IMR-90 (cell line): ENCODE measurements around the gene CTDSPL. TPM values are rescaled to one million over a fixed set of nuclear protein-coding genes. Genes with fewer than 3 reads are reported as not detected.

Experiments used
- ATAC-seq: fragments of 200-7000 bp; cut with Tn5 transposase; 2 replicates; pipeline ENCODE4 v1.9.1; 2020; ENCODE audit warnings: low read depth, mild to moderate bottlenecking, moderate library complexity
- BruUV-seq: library from RNA; stranded (reverse); fragments of 400-500 nt; replicated peaks from 2 replicates; lab custom pipeline; 2021; lab: Mats Ljungman, UMichigan
- CTCF ChIA-PET: fragments of 300-600 bp; formaldehyde crosslinking; extraction: SDS; loops from one replicate; lab custom pipeline; 2021; ENCODE audit warnings: antibody characterized with exemption; lab: Yijun Ruan, JAX
- POLR2A ChIA-PET: fragments of 300-600 bp; sonication (Branson Sonifier 250); formaldehyde crosslinking; loops from one replicate; lab custom pipeline; 2022; ENCODE audit warnings: antibody characterized with exemption; ENCODE audit not compliant: unreplicated experiment; lab: Charles Lee
- DNase-seq: peaks from one replicate; pipeline ENCODE4 v3.0.0; 2013
- H2AFZ ChIP-seq: replicated peaks from 2 replicates; pipeline ENCODE3; 2013; ENCODE audit warnings: low read length, mild to moderate bottlenecking; ENCODE audit not compliant: poor library complexity
- H2AK5ac ChIP-seq: 2 replicates; pipeline ENCODE4 v1.6.1; 2013; ENCODE audit warnings: low read depth, low read length, inconsistent platforms
- H2AK9ac ChIP-seq: replicated peaks from 2 replicates; pipeline ENCODE3; 2013; ENCODE audit warnings: mild to moderate bottlenecking, low read depth, low read length, moderate library complexity; ENCODE audit not compliant: poor library complexity
- H2BK120ac ChIP-seq: 2 replicates; pipeline ENCODE4 v1.6.1; 2013; ENCODE audit warnings: low read depth, low read length, inconsistent platforms
- H2BK15ac ChIP-seq: 3 replicates; pipeline ENCODE4 v1.6.1; 2013; ENCODE audit warnings: low read depth, low read length, inconsistent platforms
- H2BK20ac ChIP-seq: 2 replicates; pipeline ENCODE4 v1.6.1; 2013; ENCODE audit warnings: low read depth, mild to moderate bottlenecking, inconsistent platforms, low read length, moderate library complexity
- H2BK5ac ChIP-seq: 2 replicates; pipeline ENCODE4 v1.6.1; 2013; ENCODE audit warnings: mild to moderate bottlenecking, low read depth, low read length, inconsistent platforms; ENCODE audit not compliant: poor library complexity, severe bottlenecking
- H3K14ac ChIP-seq: replicated peaks from 2 replicates; pipeline ENCODE4 v1.6.1; 2013; ENCODE audit warnings: low read depth, low read length, inconsistent platforms
- H3K18ac ChIP-seq: 2 replicates; pipeline ENCODE4 v1.6.1; 2013; ENCODE audit warnings: low read depth, low read length, control low read depth
- H3K23ac ChIP-seq: 2 replicates; pipeline ENCODE4 v1.6.1; 2013; ENCODE audit warnings: low read depth, low read length, inconsistent platforms
- H3K27ac ChIP-seq: 2 replicates; pipeline ENCODE4 v1.5.1; 2013; ENCODE audit warnings: mild to moderate bottlenecking, control low read depth, low read length; ENCODE audit not compliant: insufficient read depth
- H3K27me3 ChIP-seq: 2 replicates; pipeline ENCODE4 v1.6.1; 2013; ENCODE audit warnings: low read length; ENCODE audit not compliant: control insufficient read depth, insufficient read depth
- H3K36me3 ChIP-seq: 2 replicates; pipeline ENCODE4 v1.6.1; 2013; ENCODE audit warnings: low read length, mixed read lengths; ENCODE audit not compliant: control insufficient read depth, insufficient read depth
- H3K4ac ChIP-seq: 2 replicates; pipeline ENCODE4 v1.6.1; 2013; ENCODE audit warnings: low read depth, low read length, inconsistent platforms
- H3K4me1 ChIP-seq: 2 replicates; pipeline ENCODE4 v1.6.1; 2013; ENCODE audit warnings: low read length, mixed read lengths; ENCODE audit not compliant: control insufficient read depth, insufficient read depth
- H3K4me2 ChIP-seq: 2 replicates; pipeline ENCODE4 v1.6.1; 2013; ENCODE audit warnings: low read depth, mild to moderate bottlenecking, control low read depth, low read length, moderate library complexity
- H3K4me3 ChIP-seq: 2 replicates; pipeline ENCODE4 v1.5.1; 2013; ENCODE audit warnings: low read depth, mild to moderate bottlenecking, control low read depth, low read length, moderate library complexity; ENCODE audit not compliant: insufficient read depth
- H3K56ac ChIP-seq: 2 replicates; pipeline ENCODE4 v1.6.1; 2013; ENCODE audit warnings: low read length, inconsistent platforms; ENCODE audit not compliant: insufficient read depth; ENCODE audit errors: extremely low read depth
- H3K79me1 ChIP-seq, 2 experiments: 2 replicates each; pipeline ENCODE4 v1.6.1; 2013; ENCODE audit warnings: low read length in 2 of 2, inconsistent platforms in 1 of 2, low read depth in 1 of 2
- H3K9ac ChIP-seq: 2 replicates; pipeline ENCODE4 v1.6.1; 2013; ENCODE audit warnings: low read depth, low read length, control low read depth
- H3K9me1 ChIP-seq: 2 replicates; pipeline ENCODE4 v1.6.1; 2013; ENCODE audit warnings: low read length, inconsistent platforms; ENCODE audit not compliant: insufficient read depth
- H3K9me3 ChIP-seq: 2 replicates; pipeline ENCODE4 v1.6.1; 2013; ENCODE audit warnings: low read length; ENCODE audit not compliant: control insufficient read depth, insufficient read depth
- H4K20me1 ChIP-seq: 2 replicates; pipeline ENCODE4 v1.6.1; 2013; ENCODE audit warnings: low read length, inconsistent platforms; ENCODE audit not compliant: insufficient read depth
- H4K5ac ChIP-seq: 2 replicates; pipeline ENCODE4 v1.6.1; 2013; ENCODE audit warnings: mild to moderate bottlenecking, low read depth, low read length, control low read depth
- H4K8ac ChIP-seq, 2 experiments: 2 replicates each; pipeline ENCODE4 v1.6.1; 2013; ENCODE audit warnings: low read depth in 2 of 2, low read length in 2 of 2, control low read depth in 1 of 2, inconsistent platforms in 1 of 2
- H4K91ac ChIP-seq: 2 replicates; pipeline ENCODE4 v1.6.1; 2013; ENCODE audit warnings: low read depth, low read length, inconsistent platforms; ENCODE audit not compliant: insufficient read depth
- MAFK ChIP-seq: IDR thresholded peaks from 2 replicates; pipeline ENCODE4 v1.6.1; 2012; ENCODE audit warnings: low read depth, low read length, improper control_type of control experiment
- MAZ ChIP-seq: IDR thresholded peaks from 2 replicates; pipeline ENCODE4 v1.6.1; 2012; ENCODE audit warnings: low read depth, mild to moderate bottlenecking, low read length, improper control_type of control experiment, moderate library complexity, borderline replicate concordance
- MXI1 ChIP-seq: IDR thresholded peaks from 2 replicates; pipeline ENCODE4 v1.6.1; 2012; ENCODE audit warnings: low read depth, mild to moderate bottlenecking, low read length, moderate library complexity, borderline replicate concordance
- RCOR1 ChIP-seq: IDR thresholded peaks from 2 replicates; pipeline ENCODE4 v1.6.1; 2012; ENCODE audit warnings: mild to moderate bottlenecking, low read length, improper control_type of control experiment; ENCODE audit not compliant: insufficient replicate concordance
- SMC3 ChIP-seq: fragments of 150-350 bp; IDR thresholded peaks from 2 replicates; pipeline ENCODE4 v1.6.1; 2016; ENCODE audit warnings: low read depth, mild to moderate bottlenecking, antibody characterized with exemption, low read length, moderate library complexity
- WGBS, 2 experiments: methylation state at CpG; one replicate each; pipeline versions ENCODE4 v1.1.5 to v1.1.7; 2013; ENCODE audit warnings: missing lambda C conversion rate in 2 of 2; ENCODE audit not compliant: insufficient read length in 1 of 2; ENCODE audit errors: extremely low coverage in 2 of 2; 5-methylcytosine and 5-hydroxymethylcytosine counted together
- dilution Hi-C: fragments of 300-500 bp; cut with HindIII; formaldehyde crosslinking; loops from one replicate; pipeline ENCODE4 v1.14.3; 2018; ENCODE audit warnings: low sequenced_read_pairs; ENCODE audit not compliant: unreplicated experiment
- in situ Hi-C: fragments of 300-500 bp; cut with MboI; formaldehyde crosslinking; loops from 3 replicates; pipeline ENCODE4 v1.14.3; 2019; ENCODE audit warnings: low sequenced_read_pairs, inconsistent platforms, mixed read lengths
- intact Hi-C: fragments of 100-400 bp; cut with micrococcal nuclease; formaldehyde crosslinking; loops from 2 replicates; pipeline ENCODE4 v1.10.0; 2022
- polyA plus RNA-seq, 3 experiments: library from polyadenylated mRNA; depleted of rRNA; stranded (reverse); fragments of >200 nt; gene quantifications; 2 replicates each; pipeline ENCODE4 v1.2.3, GENCODE V29; 2012; ENCODE audit warnings: low replicate concordance in 1 of 3
- total RNA-seq: library from RNA; depleted of rRNA; stranded (reverse); fragments of >200 nt; gene quantifications from 2 replicates; pipeline ENCODE4 v1.2.3, GENCODE V29; 2012
- TF ChIP-seq, protein P1 (sequence below): conservative IDR thresholded peaks from 2 replicates; pipeline ENCODE4 v1.5.1; 2012; ENCODE audit warnings: mild to moderate bottlenecking, low read depth, low read length, improper control_type of control experiment

The CTDSPL gene
- total and polyA plus RNA-seq, 2 of the 4 experiments (the other 2 are of a cell fraction), result 24.5 to 29.0 TPM

DNA sequence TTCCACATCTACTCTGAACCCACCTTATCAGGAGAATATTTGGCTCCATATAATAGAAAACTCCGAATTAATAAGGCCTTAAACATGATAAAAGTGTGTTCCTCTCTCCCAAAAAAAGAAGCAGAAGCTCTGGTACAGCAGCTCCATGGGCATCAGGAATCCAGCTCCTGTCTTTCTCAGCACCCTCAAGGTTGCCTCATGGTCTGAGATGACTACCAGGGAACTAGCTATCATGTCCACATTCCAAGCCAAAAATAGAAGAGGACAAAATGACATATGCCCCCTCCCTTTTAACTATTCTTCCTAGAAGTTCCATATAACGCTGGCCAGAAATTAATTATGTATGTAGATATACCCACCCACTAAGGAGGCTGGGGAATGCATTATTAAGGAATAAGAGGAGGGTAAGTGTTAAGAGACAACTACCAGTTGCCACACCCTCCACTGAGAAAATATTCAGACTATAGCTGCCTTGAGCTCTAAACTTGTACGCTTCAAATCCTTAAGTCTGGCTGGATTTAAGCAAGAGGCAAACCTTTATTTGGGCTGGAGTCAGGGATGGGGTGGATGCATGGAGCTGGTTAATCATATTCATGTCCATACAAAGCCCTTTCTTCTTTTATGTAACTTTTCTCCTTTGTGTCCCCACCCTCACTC lies 35.8 kb upstream of the CTDSPL start:
- Histone ChIP-seq H2AK5ac (no peak overlapping the region), H2BK20ac (no peak overlapping the region), H3K56ac (no peak overlapping the region), H3K4ac (no peak overlapping the region), H3K18ac (no peak overlapping the region), H4K5ac (no peak overlapping the region), H3K14ac (no peak overlapping the region), H2AK9ac (no peak overlapping the region), H4K20me1 (no peaks in the 10 kb centered on the region), H3K4me1 (no peaks in the 10 kb centered on the region), H3K79me1 (no peaks in the 10 kb centered on the region), H2BK15ac (no peak overlapping the region), H3K36me3 (no peaks in the 10 kb centered on the region), H3K9ac (no peak overlapping the region), H3K4me2 (no peak overlapping the region), H2BK120ac (no peak overlapping the region), H3K27ac (no peak overlapping the region), H3K9me3 (no peaks in the 10 kb centered on the region), H2AFZ (no peak overlapping the region), H2BK5ac (no peak overlapping the region), H4K8ac (no peak overlapping the region), H3K9me1 (no peaks in the 10 kb centered on the region; the same call in 1 of the 2 replicates), H4K91ac (no peak overlapping the region), H3K27me3 (no peaks in the 10 kb centered on the region), H3K23ac (no peak overlapping the region), H3K4me3 (no peak overlapping the region)
- ChIA-PET CTCF (interaction anchor here (0.9 kb wide), 1 partner anchor 10 kb away, joined by 5 read pairs; no protein-coding TSS in a partner anchor), POLR2A (no interaction called here)
- TF ChIP-seq MXI1 (no peak), MAZ (no peak), MAFK (no peak), RCOR1 (no peak), SMC3 (no peak)
- TF ChIP-seq, protein P1, sequence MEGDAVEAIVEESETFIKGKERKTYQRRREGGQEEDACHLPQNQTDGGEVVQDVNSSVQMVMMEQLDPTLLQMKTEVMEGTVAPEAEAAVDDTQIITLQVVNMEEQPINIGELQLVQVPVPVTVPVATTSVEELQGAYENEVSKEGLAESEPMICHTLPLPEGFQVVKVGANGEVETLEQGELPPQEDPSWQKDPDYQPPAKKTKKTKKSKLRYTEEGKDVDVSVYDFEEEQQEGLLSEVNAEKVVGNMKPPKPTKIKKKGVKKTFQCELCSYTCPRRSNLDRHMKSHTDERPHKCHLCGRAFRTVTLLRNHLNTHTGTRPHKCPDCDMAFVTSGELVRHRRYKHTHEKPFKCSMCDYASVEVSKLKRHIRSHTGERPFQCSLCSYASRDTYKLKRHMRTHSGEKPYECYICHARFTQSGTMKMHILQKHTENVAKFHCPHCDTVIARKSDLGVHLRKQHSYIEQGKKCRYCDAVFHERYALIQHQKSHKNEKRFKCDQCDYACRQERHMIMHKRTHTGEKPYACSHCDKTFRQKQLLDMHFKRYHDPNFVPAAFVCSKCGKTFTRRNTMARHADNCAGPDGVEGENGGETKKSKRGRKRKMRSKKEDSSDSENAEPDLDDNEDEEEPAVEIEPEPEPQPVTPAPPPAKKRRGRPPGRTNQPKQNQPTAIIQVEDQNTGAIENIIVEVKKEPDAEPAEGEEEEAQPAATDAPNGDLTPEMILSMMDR, result no peak
- dilution Hi-C loops, result no loop called here
- DNase-seq (no peak), ATAC-seq (no peak)
- BruUV-seq, result no TSS peak
- intact Hi-C loops, result no loop called here
- no CpG with 5 or more reads among the region's 3 CpGs for WGBS, 2 experiments
- in situ Hi-C loops, result no loop called here
